Measurements from ENCODE around the gene DESI1. TPM values are rescaled to one million over a fixed set of nuclear protein-coding genes. Genes with fewer than 3 reads are reported as not detected.
"Not testable (repeated sequence)": the region's sequence is repeated elsewhere in the genome, so short reads cannot be mapped to it uniquely, and the experiment has no call there.

The DESI1 gene
- total and polyA plus RNA-seq, 12 donors, result 11.4 to 82.8 (median 34.7) TPM

- TF ChIP-seq POLR2A (IDR thresholded peaks at IDR 0.05), result no peak
- TF ChIP-seq CTCF (IDR thresholded peaks at IDR 0.05), result no peak
- H3K4me1 ChIP-seq (replicated peaks in 1 of 2), result peaks cover 12 to 26% of the 10 kb centered on the region in 2 donors
- H3K9me3 ChIP-seq (replicated peaks in 1 of 3), result no peaks in the 10 kb centered on the region
- H3K27ac ChIP-seq, result peak overlapping the region in 1 of 5 donors; percentile 23
- no peak overlapping the region for H3K4me3 ChIP-seq
- no peaks in the 10 kb centered on the region for H3K27me3 ChIP-seq
- H3K36me3 ChIP-seq (replicated peaks in 1 of 2), result peaks cover 0 to 48% of the 10 kb centered on the region in 2 donors
- intact Hi-C loops (cut with DNase I), result no loop called here
- peak in 1 of 7 donors; percentile 14 for DNase-seq
These were observed 43.6 kb upstream of the DESI1 start for GRCh38 chr22:41664490-41664889.

- H3K27me3 ChIP-seq; H3K27ac ChIP-seq; H3K9me3 ChIP-seq (replicated peaks in 1 of 3); H3K4me3 ChIP-seq; intact Hi-C loops (cut with DNase I): not testable (repeated sequence)
- 84 to 90% (median 87%) methylated on average over 8 to 9 of the region's 9 CpGs for WGBS, 4 donors
- DNase-seq, result peak in 1 of 7 donors; percentile 45
- H3K36me3 ChIP-seq (replicated peaks in 1 of 2), result peaks cover 0 to 57% of the 10 kb centered on the region in 2 donors
- peaks cover 12 to 26% of the 10 kb centered on the region in 2 donors for H3K4me1 ChIP-seq (replicated peaks in 1 of 2)
These were observed 42.8 kb upstream of the DESI1 start for GRCh38 chr22:41663594-41663993.

- H3K4me3 ChIP-seq, result no peak overlapping the region
- TF ChIP-seq CTCF (IDR thresholded peaks at IDR 0.05), result no peak
- TF ChIP-seq POLR2A (IDR thresholded peaks at IDR 0.05), result no peak
- intact Hi-C loops (cut with DNase I), result no loop called here
- no peaks in the 10 kb centered on the region for H3K9me3 ChIP-seq (replicated peaks in 1 of 3)
- H3K27ac ChIP-seq, result peak overlapping the region in 4 of 5 donors; percentile 51 to 88 (median 73)
- peaks cover 12 to 16% of the 10 kb centered on the region in 2 donors for H3K4me1 ChIP-seq (replicated peaks in 1 of 2)
- WGBS, 4 donors, result 93 to 98% (median 95%) methylated on average over 2 of the region's 2 CpGs
- H3K36me3 ChIP-seq (replicated peaks in 1 of 2), result peaks cover 0 to 75% of the 10 kb centered on the region in 2 donors
- no peaks in the 10 kb centered on the region for H3K27me3 ChIP-seq
- DNase-seq, result no peak
These were observed 40.9 kb upstream of the DESI1 start for GRCh38 chr22:41661713-41662112.

GRCh38 chr22:41661088-41661487 lies 40.2 kb upstream of the DESI1 start:
- Histone ChIP-seq H3K36me3 (replicated peaks in 1 of 2) (peaks cover 0 to 82% of the 10 kb centered on the region in 2 donors), H3K27ac (peak overlapping the region in 4 of 5 donors; percentile 51 to 88 (median 73)), H3K9me3 (replicated peaks in 1 of 3) (no peaks in the 10 kb centered on the region), H3K4me3 (no peak overlapping the region), H3K4me1 (replicated peaks in 1 of 2) (peaks cover 12 to 16% of the 10 kb centered on the region in 2 donors), H3K27me3 (no peaks in the 10 kb centered on the region)
- TF ChIP-seq CTCF (IDR thresholded peaks at IDR 0.05) (no peak), POLR2A (IDR thresholded peaks at IDR 0.05) (no peak)
- WGBS, 4 donors, result 35 to 56% (median 53%) methylated on average over 3 of the region's 3 CpGs
- DNase-seq, result peak; percentile 51 to 76 (median 64)
- intact Hi-C loops (cut with DNase I), result no loop called here

GRCh38 chr22:41660416-41660815 lies 39.6 kb upstream of the DESI1 start:
- Histone ChIP-seq H3K9me3 (replicated peaks in 1 of 3) (no peaks in the 10 kb centered on the region), H3K36me3 (replicated peaks in 1 of 2) (peaks cover 0 to 88% of the 10 kb centered on the region in 2 donors), H3K27me3 (no peaks in the 10 kb centered on the region), H3K27ac (peak overlapping the region; percentile 33 to 88 (median 67)), H3K4me3 (no peak overlapping the region), H3K4me1 (replicated peaks in 1 of 2) (peaks cover 12 to 16% of the 10 kb centered on the region in 2 donors)
- intact Hi-C loops (cut with DNase I), result no loop called here
- DNase-seq, result peak; percentile 50 to 76 (median 66)
- 46 to 70% (median 47%) methylated on average over 3 of the region's 3 CpGs for WGBS, 4 donors
- no peak for TF ChIP-seq CTCF (IDR thresholded peaks at IDR 0.05)
- TF ChIP-seq POLR2A (IDR thresholded peaks at IDR 0.05), result no peak
